Measurements from ENCODE around the gene KCNE1.
"Not testable (repeated sequence)": the region's sequence is repeated elsewhere in the genome, so short reads cannot be mapped to it uniquely, and the experiment has no call there.

Gene KCNE1

DNA sequence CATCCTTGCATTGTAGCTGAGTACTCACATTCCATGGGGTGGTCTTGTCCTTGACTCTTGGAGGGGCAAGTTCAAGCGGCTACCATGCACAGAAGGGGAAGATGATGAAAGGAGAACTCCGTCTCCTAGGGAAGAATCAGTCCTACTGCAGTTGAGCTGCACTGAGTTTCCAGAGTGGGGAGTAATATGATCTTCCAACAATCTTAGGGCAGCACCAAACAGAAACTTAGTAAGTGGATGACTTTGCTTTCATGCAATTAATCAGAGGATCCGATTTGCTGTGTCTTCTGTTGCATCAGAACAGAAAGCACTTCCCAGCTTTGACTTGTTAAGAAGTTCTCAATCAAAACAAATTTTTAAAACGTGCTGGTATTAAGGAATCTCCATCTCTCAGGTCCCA is 88.2 kb downstream of the KCNE1 start, which contains the start of gene SMIM34:
Gene SMIM34, minus strand, starts transcription at position 147 of the 400 bp plus-strand sequence. Its CDS starts 112 bp downstream, at position 35.
- not testable (repeated sequence) for DNase-seq (ENCODE audit: low read depth); H3K4me3 ChIP-seq (ENCODE audit: low read depth, low read length)

DNA sequence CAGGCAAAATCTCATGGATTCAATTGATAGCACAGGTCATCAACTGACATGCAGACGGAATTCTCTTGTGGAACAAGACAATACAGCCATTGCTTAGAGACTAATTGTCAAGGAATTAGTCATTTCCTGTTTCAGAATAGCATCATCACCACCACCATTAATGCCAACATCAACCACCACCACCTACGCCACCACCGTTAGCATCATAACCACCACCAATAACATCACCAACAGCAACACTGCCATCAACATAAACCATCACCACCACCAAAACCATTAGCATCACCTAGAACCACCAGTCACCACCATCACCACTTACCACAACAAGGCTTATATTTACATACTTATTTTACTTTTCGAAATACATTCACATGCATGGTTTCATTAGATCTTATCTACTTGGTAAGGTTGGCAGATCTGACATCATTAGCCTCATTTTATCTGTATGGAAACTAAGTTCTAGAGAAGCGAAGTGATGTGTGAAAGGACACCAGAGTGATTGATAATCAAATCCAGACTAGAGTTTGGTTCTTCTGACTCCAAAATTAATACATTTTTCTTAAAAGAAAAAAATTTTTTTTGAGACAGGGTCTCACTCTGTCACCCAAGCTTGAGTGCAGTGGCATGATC is 94.4 kb downstream of the KCNE1 start:
- not testable (repeated sequence) for DNase-seq (ENCODE audit: low read depth); H3K4me3 ChIP-seq (ENCODE audit: low read depth, low read length)

DNA sequence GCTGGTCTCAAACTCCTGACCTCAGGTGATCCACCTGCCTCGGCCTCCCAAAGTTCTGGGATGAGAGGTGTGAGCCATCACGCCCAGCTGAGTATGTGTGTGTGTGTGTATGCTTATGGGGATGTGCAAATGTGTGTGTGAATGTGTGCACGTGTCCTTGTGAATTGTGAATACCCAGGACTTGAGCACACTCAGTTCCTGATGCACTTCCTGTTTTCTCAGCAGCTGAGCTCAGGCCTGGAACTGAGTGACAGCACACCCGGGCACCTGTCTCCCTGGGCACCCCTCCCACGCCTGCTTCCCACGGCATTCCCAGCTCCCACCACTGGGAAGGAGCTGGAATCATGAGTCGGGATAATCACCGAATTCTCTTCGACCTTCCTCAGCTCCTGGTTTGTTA is 104.7 kb downstream of the KCNE1 start:
- not testable (repeated sequence) for H3K4me3 ChIP-seq (ENCODE audit: low read depth, low read length); DNase-seq (ENCODE audit: low read depth)

DNA sequence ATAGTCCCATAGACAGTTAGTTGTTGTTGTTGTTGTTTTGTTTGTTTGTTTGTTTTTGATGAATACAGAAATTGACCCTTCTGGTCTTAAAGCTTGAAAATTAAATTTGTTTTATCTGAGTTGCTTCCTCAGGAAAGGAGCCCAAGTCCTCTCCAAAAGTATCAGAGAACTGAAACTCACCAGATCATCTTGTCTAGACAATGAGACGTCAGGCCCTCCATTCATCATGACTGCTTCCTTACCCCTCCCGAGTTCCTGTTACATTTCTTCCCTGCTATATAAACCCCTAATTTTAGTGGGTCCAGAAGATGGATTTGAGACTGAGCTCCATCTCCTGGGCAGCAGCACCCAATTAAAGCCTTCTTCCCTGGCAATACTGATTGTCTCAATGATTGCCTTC is 105.3 kb downstream of the KCNE1 start:
- H3K4me3 ChIP-seq (ENCODE audit: low read depth, low read length); DNase-seq (ENCODE audit: low read depth): not testable (repeated sequence)

DNA sequence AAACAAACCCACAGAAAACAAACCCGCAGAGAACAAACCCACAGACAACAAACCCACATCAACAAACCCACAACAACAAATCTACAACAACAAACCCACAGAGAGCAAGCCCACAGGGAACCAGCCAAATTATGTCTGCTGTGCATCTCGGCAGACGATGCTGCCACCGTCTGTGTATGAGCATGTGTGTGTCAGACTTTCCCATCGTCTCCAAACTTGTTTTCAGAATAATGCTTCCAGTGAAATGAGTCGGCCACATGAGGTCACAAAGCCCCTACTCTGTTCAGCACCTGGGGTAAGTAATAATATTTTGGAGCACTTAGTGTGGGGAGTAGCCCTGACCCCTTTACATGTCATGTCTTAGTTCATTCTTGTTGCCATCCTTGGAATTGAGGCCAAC is 105.9 kb downstream of the KCNE1 start:
- H3K4me3 ChIP-seq (ENCODE audit: low read depth, low read length): not testable (repeated sequence)

DNA sequence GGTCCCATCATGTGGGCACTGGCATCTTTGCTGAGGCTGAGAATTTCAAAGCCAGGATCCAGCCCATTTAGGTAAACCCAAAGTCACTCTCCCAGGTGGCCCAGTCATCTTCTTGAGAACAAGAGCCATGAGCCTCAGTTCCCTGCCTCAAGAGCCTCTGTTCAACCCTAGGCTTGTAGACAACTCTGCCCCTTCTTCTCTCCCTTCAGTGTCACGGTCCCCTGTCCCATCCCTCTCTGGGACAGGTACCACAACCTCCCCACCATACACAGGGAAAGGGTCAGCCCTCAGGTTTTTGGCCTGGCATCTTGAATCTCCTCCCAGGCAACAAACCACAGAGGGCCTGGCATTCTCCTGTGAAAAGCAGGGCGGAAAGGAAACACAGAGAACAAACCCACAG is 106.3 kb downstream of the KCNE1 start:
- not testable (repeated sequence) for H3K4me3 ChIP-seq (ENCODE audit: low read depth, low read length); DNase-seq (ENCODE audit: low read depth)

More for the DNA sequence above, 105.9 kb downstream of the KCNE1 start:
- DNase-seq (ENCODE audit: low read depth): not testable (repeated sequence)

DNA sequence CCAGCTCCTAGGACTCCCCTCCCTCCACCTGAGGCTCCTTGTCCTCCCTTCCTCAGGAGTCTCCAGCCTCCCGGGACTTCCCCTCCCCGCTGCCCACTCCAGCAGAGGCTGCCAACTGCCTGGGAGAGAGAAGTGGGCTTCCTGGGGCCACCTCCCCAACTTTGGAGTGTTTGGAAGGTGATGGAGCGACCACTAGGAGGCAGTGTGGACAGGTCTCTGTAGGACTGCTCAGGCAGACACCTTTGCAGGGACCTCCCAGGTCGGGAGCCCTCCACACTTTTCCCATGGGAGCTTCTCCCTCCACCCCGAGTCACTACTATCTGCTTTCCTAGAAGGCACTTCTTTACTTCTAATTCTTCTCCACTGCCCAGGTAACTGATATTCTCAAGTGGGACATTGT is 107.3 kb downstream of the KCNE1 start:
- not testable (repeated sequence) for DNase-seq (ENCODE audit: low read depth); H3K4me3 ChIP-seq (ENCODE audit: low read depth, low read length)

DNA sequence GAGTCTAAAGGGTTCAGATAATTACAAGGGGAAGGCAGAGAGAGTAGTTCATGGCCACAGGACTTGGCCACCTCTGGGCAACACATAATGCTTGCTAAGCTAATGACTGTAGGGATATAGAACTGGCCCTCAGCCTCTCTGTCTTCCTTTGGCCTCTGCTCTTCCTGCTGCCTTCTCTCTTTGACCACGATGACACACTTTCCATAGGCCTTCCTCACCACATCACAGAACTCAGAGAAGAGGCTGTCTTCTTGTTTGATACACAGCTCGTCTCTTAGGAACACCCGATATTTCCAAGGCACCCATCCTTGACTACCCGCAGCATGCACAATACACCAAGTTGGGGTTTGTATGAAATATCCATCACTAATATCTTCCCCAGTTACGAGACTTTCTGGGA is 111.5 kb downstream of the KCNE1 start:
- H3K4me3 ChIP-seq (ENCODE audit: low read depth, low read length): not testable (repeated sequence)

More for the DNA sequence above, 111.5 kb downstream of the KCNE1 start:
- DNase-seq (ENCODE audit: low read depth): not testable (repeated sequence)
